Mononuclear cell (primary cell): ENCODE results near the gene LAPTM5. TPM values are rescaled to one million over a fixed set of nuclear protein-coding genes. Genes with fewer than 3 reads are reported as not detected.
"Not testable (repeated sequence)": the region's sequence is repeated elsewhere in the genome, so short reads cannot be mapped to it uniquely, and the experiment has no call there.

ENCODE experiments used
- H3K27me3 ChIP-seq: 2 replicates; pipeline ENCODE4 v1.6.0; 2011; ENCODE audit warnings: low read length, control low read depth; ENCODE audit not compliant: insufficient read depth
- H3K4me1 ChIP-seq: 2 replicates; pipeline ENCODE4 v1.5.1; 2011; ENCODE audit warnings: mild to moderate bottlenecking, low read length, control low read depth; ENCODE audit not compliant: insufficient read depth
- H3K4me3 ChIP-seq: 2 replicates; pipeline ENCODE4 v1.5.1; 2011; ENCODE audit warnings: mild to moderate bottlenecking, low read length, moderate library complexity
- H3K9me3 ChIP-seq: 2 replicates; pipeline ENCODE4 v1.5.1; 2011; ENCODE audit warnings: low read depth, mild to moderate bottlenecking, control low read depth, low read length
- total RNA-seq: library from RNA; depleted of rRNA; stranded (reverse); fragments of >200 nt; gene quantifications from one replicate; pipeline ENCODE4 v1.2.3, GENCODE V29; 2012

The LAPTM5 gene
- total RNA-seq, 1 donor, result 719 TPM

- no peak overlapping the region for H3K4me3 ChIP-seq
- no peaks in the 10 kb centered on the region for H3K27me3 ChIP-seq
Observed at GRCh38 chr1:30768159-30768829, 10.7 kb upstream of the LAPTM5 start.

GRCh38 chr1:30766948-30767347, 9.4 kb upstream of the LAPTM5 start:
- not testable (repeated sequence) for H3K9me3 ChIP-seq, H3K4me3 ChIP-seq, H3K27me3 ChIP-seq
- H3K4me1 ChIP-seq, result peaks cover 25% of the 10 kb centered on the region

More at GRCh38 chr1:30768159-30768829, 10.7 kb upstream of the LAPTM5 start:
- Histone ChIP-seq H3K9me3 (no peaks in the 10 kb centered on the region), H3K4me1 (peaks cover 12% of the 10 kb centered on the region)

- H3K4me1 ChIP-seq, result peaks cover 37% of the 10 kb centered on the region
- H3K4me3 ChIP-seq, result no peak overlapping the region
- H3K27me3 ChIP-seq, result no peaks in the 10 kb centered on the region
- no peaks in the 10 kb centered on the region for H3K9me3 ChIP-seq
Observed at GRCh38 chr1:30765556-30766434, 8.2 kb upstream of the LAPTM5 start.

- Histone ChIP-seq H3K9me3 (no peaks in the 10 kb centered on the region), H3K4me3 (no peak overlapping the region), H3K4me1 (peaks cover 44% of the 10 kb centered on the region), H3K27me3 (no peaks in the 10 kb centered on the region)
Observed at GRCh38 chr1:30764939-30765555, 7.5 kb upstream of the LAPTM5 start.

GRCh38 chr1:30764396-30764795, 6.8 kb upstream of the LAPTM5 start:
- Histone ChIP-seq H3K4me1 (peaks cover 51% of the 10 kb centered on the region), H3K9me3 (no peaks in the 10 kb centered on the region), H3K27me3 (no peaks in the 10 kb centered on the region), H3K4me3 (no peak overlapping the region)

GRCh38 chr1:30763651-30764248, 6.2 kb upstream of the LAPTM5 start:
- Histone ChIP-seq H3K9me3 (no peaks in the 10 kb centered on the region), H3K4me3 (no peak overlapping the region), H3K4me1 (peaks cover 57% of the 10 kb centered on the region), H3K27me3 (no peaks in the 10 kb centered on the region)

GRCh38 chr1:30762930-30763650, 5.5 kb upstream of the LAPTM5 start:
- no peaks in the 10 kb centered on the region for H3K27me3 ChIP-seq
- H3K4me1 ChIP-seq, result peaks cover 64% of the 10 kb centered on the region
- H3K4me3 ChIP-seq, result no peak overlapping the region
- no peaks in the 10 kb centered on the region for H3K9me3 ChIP-seq

GRCh38 chr1:30762152-30762929, 4.8 kb upstream of the LAPTM5 start:
- H3K4me1 ChIP-seq, result peaks cover 67% of the 10 kb centered on the region

GRCh38 chr1:30761381-30762151, 4.0 kb upstream of the LAPTM5 start:
- H3K4me1 ChIP-seq, result peaks cover 67% of the 10 kb centered on the region
- no peak overlapping the region for H3K4me3 ChIP-seq
- H3K9me3 ChIP-seq, result no peaks in the 10 kb centered on the region
- no peaks in the 10 kb centered on the region for H3K27me3 ChIP-seq

More at GRCh38 chr1:30762152-30762929, 4.8 kb upstream of the LAPTM5 start:
- Histone ChIP-seq H3K27me3 (no peaks in the 10 kb centered on the region), H3K4me3 (no peak overlapping the region), H3K9me3 (no peaks in the 10 kb centered on the region)

GRCh38 chr1:30760596-30761324, 3.2 kb upstream of the LAPTM5 start:
- H3K4me3 ChIP-seq, result no peak overlapping the region
- H3K27me3 ChIP-seq, result no peaks in the 10 kb centered on the region
- no peaks in the 10 kb centered on the region for H3K9me3 ChIP-seq
- H3K4me1 ChIP-seq, result peaks cover 68% of the 10 kb centered on the region

GRCh38 chr1:30759718-30760281, 2.2 kb upstream of the LAPTM5 start:
- Histone ChIP-seq H3K4me3 (no peak overlapping the region), H3K4me1 (peaks cover 77% of the 10 kb centered on the region), H3K9me3 (no peaks in the 10 kb centered on the region), H3K27me3 (no peaks in the 10 kb centered on the region)

- peaks cover 86% of the 10 kb centered on the region for H3K4me1 ChIP-seq
- H3K4me3 ChIP-seq, result no peak overlapping the region
- H3K27me3 ChIP-seq, result no peaks in the 10 kb centered on the region
- H3K9me3 ChIP-seq, result no peaks in the 10 kb centered on the region
Observed at GRCh38 chr1:30758785-30759380, 1.3 kb upstream of the LAPTM5 start.
